ENCODE measurements around the gene VASH2. TPM values are rescaled to one million over a fixed set of nuclear protein-coding genes. Genes with fewer than 3 reads are reported as not detected.

Gene VASH2
- total and polyA plus RNA-seq, 2 of the 4 experiments (the other 2 are of a cell fraction) = 0.90 to 1.2 TPM

GRCh38 chr1:212902054-212902453 is 48.3 kb upstream of the VASH2 start:
- Histone ChIP-seq H2AFZ (replicated peaks; ENCODE audit: low read length, poor library complexity) (no peak overlapping the region), H4K8ac (ENCODE audit: low read depth in 2 of 2, low read length in 2 of 2) (no peak overlapping the region), H3K36me3 (ENCODE audit: control insufficient read depth, insufficient read depth, low read length) (peaks cover 9% of the 10 kb centered on the region), H3K4me2 (ENCODE audit: low read depth, low read length) (no peak overlapping the region), H3K9ac (ENCODE audit: low read depth, low read length) (no peak overlapping the region), H3K9me3 (ENCODE audit: control insufficient read depth, insufficient read depth, low read length) (peaks cover 10% of the 10 kb centered on the region), H2AK9ac (replicated peaks; ENCODE audit: low read depth, low read length, poor library complexity) (no peak overlapping the region), H2BK20ac (ENCODE audit: low read depth, low read length) (no peak overlapping the region), H2AK5ac (ENCODE audit: low read depth, low read length) (no peak overlapping the region), H3K4me3 (ENCODE audit: insufficient read depth, low read depth, low read length) (no peak overlapping the region), H4K91ac (ENCODE audit: insufficient read depth, low read depth, low read length) (no peak overlapping the region), H3K9me1 (ENCODE audit: insufficient read depth, low read length) (no peaks in the 10 kb centered on the region), H4K20me1 (ENCODE audit: insufficient read depth, low read length) (no peaks in the 10 kb centered on the region), H3K79me1 (ENCODE audit: low read depth in 1 of 2, low read length in 2 of 2) (no peaks in the 10 kb centered on the region), H3K27me3 (ENCODE audit: control insufficient read depth, insufficient read depth, low read length) (peaks cover under 1% of the 10 kb centered on the region; the same call in 1 of the 2 replicates), H4K5ac (ENCODE audit: low read depth, low read length) (no peak overlapping the region), H3K4ac (ENCODE audit: low read depth, low read length) (no peak overlapping the region), H3K27ac (ENCODE audit: insufficient read depth, low read length) (no peak overlapping the region), H3K14ac (replicated peaks; ENCODE audit: low read depth, low read length) (no peak overlapping the region), H3K56ac (ENCODE audit: extremely low read depth, insufficient read depth, low read length) (no peak overlapping the region), H2BK5ac (ENCODE audit: low read depth, low read length, poor library complexity, severe bottlenecking) (no peak overlapping the region), H3K23ac (ENCODE audit: low read depth, low read length) (no peak overlapping the region), H2BK120ac (ENCODE audit: low read depth, low read length) (no peak overlapping the region), H3K4me1 (ENCODE audit: control insufficient read depth, insufficient read depth, low read length) (no peaks in the 10 kb centered on the region), H3K18ac (ENCODE audit: low read depth, low read length) (no peak overlapping the region), H2BK15ac (ENCODE audit: low read depth, low read length) (no peak overlapping the region)
- DNase-seq = no peak
- no CpG with 5 or more reads among the region's 3 CpGs for WGBS, 2 experiments (ENCODE audit: extremely low coverage in 2 of 2, insufficient read length in 1 of 2)
- TF ChIP-seq FOS (IDR thresholded peaks at IDR 0.05; ENCODE audit: low read depth, low read length) (no peak), MXI1 (IDR thresholded peaks at IDR 0.05; ENCODE audit: borderline replicate concordance, low read depth, low read length) (no peak)
- dilution Hi-C loops (cut with HindIII; ENCODE audit: low sequenced_read_pairs, unreplicated experiment) = no loop called here
- BruUV-seq (replicated peaks) = no TSS peak
- ChIA-PET POLR2A (ENCODE audit: unreplicated experiment) (no interaction called here), CTCF (no interaction called here)
- no peak for ATAC-seq (ENCODE audit: low read depth)
- intact Hi-C loops (cut with micrococcal nuclease) = no loop called here
- in situ Hi-C loops (cut with MboI; ENCODE audit: low sequenced_read_pairs) = no loop called here
